Endothelial cell (in vitro differentiated cells): ENCODE measurements around the gene ZNF511. TPM values are rescaled to one million over a fixed set of nuclear protein-coding genes. Genes with fewer than 3 reads are reported as not detected.

Experiments used
- DNase-seq: peaks from one replicate; pipeline ENCODE4 v3.0.0; 2021; ENCODE audit warnings: low spot score
- H3K27ac Mint-ChIP-seq: one replicate; pipeline ENCODE4 v1.8.0; 2021; ENCODE audit warnings: mixed read lengths, inconsistent platforms; ENCODE audit not compliant: unreplicated experiment
- H3K27me3 Mint-ChIP-seq: one replicate; pipeline ENCODE4 v1.8.0; 2021; ENCODE audit warnings: mild to moderate bottlenecking, moderate library complexity, mixed read lengths, inconsistent platforms; ENCODE audit not compliant: unreplicated experiment
- H3K36me3 Mint-ChIP-seq: one replicate; pipeline ENCODE4 v1.8.0; 2021; ENCODE audit warnings: mild to moderate bottlenecking, low read depth, mixed read lengths, inconsistent platforms; ENCODE audit not compliant: unreplicated experiment
- H3K4me1 Mint-ChIP-seq: one replicate; pipeline ENCODE4 v1.8.0; 2021; ENCODE audit warnings: mild to moderate bottlenecking, mixed read lengths, inconsistent platforms; ENCODE audit not compliant: unreplicated experiment
- H3K4me3 Mint-ChIP-seq: one replicate; pipeline ENCODE4 v1.8.0; 2021; ENCODE audit warnings: mild to moderate bottlenecking, mixed read lengths, inconsistent platforms; ENCODE audit not compliant: unreplicated experiment
- H3K9me3 Mint-ChIP-seq: one replicate; pipeline ENCODE4 v1.8.0; 2021; ENCODE audit warnings: mixed read lengths, inconsistent platforms; ENCODE audit not compliant: unreplicated experiment
- CTCF ChIP-seq: fragments of 200-600 bp; sonication (generic); IDR thresholded peaks from one replicate; pipeline ENCODE4 v1.5.0; 2021; ENCODE audit warnings: antibody characterized with exemption; ENCODE audit not compliant: unreplicated experiment
- total RNA-seq: library from RNA; stranded (reverse); fragmentation: NEBNext Ultra II Directional; extraction: Animal tissue kit (Norgen Biotek cat#: 25700); gene quantifications from one replicate; pipeline ENCODE4 v1.2.1, GENCODE V29; 2021; ENCODE audit not compliant: unreplicated experiment

ZNF511 gene
- total RNA-seq, 1 donor from 2014 or later: 18.6 TPM

DNA sequence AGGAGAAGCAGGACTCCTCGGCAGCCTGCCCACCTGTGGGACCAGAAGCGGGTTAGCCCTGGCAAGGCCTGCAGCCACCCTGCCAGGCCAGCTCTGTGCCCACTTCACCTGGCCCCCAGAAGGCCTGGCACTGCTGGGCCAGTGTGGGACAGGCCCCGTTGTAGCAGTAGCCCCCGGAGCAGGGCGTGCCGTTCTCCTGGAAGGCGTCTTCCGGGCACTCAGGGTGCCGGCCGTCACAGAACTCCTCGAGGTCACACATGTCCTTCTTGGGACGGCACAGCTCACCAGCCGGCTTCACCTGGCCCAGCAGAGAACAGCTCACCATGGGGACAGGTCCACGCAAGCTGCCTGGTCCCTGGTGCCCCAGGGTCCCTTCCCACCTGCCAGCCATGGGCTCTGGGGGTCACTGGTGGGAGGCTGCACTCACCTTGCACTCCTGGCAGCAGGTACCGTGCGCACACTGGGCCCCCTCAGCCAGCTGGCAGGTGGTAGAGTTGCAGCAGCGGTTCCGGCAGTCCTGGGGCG is 37.9 kb upstream of the ZNF511 start:
- TF ChIP-seq CTCF: no peak
- H3K4me1 Mint-ChIP-seq: no peaks in the 10 kb centered on the region
- H3K36me3 Mint-ChIP-seq: no peaks in the 10 kb centered on the region
- no peaks in the 10 kb centered on the region for H3K9me3 Mint-ChIP-seq
- no peak for DNase-seq
- H3K27me3 Mint-ChIP-seq: peaks cover under 1% of the 10 kb centered on the region
- H3K27ac Mint-ChIP-seq: no peak overlapping the region
- H3K4me3 Mint-ChIP-seq: no peak overlapping the region

DNA sequence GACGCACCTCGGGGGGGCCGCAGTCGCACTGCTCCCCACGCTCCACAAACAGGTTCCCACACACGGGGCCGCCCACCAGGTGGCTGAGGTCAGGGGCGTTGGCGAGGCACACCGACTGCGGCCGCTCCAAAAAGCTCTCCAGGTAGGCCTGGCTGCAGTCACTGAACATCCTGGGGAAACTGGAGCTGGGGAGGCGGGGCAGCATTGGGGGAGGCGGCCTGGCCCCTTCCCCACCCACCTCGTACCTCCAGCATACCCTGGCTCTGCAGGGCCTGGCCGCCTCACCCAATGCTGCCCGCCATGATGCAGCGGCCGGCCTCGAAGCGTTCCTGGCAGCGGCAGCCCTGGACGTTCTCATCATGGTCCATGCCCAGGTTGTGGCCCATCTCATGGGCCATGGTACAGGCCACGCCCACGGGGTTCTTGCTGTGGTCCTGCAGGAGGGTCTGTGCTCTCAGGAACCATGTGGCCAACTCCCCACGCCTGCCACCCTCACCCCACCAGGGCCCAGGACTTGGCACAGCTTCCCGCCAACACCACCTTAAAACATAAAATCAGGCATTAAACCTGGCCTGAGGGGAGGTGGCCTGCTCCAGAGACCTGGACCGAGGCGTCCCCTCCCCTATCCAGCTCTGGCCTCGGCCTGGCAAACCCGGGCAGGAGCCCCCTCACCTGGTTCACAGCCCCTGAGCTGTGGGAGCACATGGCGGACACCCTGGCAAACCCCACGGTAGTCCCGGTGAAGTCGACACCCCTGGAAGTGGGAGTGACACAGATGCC is 37.0 kb upstream of the ZNF511 start:
- Mint-ChIP-seq H3K4me3 (no peak overlapping the region), H3K36me3 (no peaks in the 10 kb centered on the region), H3K27me3 (no peaks in the 10 kb centered on the region), H3K27ac (no peak overlapping the region), H3K9me3 (no peaks in the 10 kb centered on the region), H3K4me1 (no peaks in the 10 kb centered on the region)
- no peak for DNase-seq
- TF ChIP-seq CTCF: no peak

DNA sequence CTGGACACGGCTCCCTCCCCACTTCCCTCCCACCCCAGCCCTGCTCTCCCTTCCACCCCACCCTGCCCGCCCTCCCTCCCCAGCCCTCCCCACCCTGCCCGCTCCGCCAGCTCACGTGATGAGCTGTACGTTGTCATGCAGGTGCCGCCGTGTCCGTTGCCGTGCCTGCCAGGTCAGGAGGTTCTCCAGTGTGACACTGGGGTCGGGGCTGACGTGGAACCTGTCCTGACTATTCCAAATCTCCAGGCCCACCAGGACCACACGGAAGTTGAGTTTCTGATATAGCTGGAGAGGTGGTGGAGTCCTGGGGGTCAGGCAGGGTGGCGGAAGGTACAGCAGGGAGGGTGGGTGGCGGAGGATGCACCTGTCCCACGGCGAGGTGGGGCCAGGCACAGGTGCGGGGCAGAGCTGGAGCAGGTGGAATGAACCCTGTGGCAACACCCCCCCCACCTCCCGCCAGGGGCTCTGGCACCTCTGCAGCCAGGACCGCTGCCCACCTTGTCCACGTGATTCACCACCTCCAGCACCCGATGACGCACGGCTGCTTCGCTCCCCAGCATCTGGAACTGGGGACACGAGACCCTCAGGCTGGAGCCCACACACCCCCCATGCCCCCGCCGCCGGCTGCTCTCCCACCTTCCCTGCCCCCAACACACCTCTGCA is 36.3 kb upstream of the ZNF511 start:
- H3K27ac Mint-ChIP-seq: no peak overlapping the region
- no peak overlapping the region for H3K4me3 Mint-ChIP-seq
- H3K9me3 Mint-ChIP-seq: no peaks in the 10 kb centered on the region
- H3K4me1 Mint-ChIP-seq: no peaks in the 10 kb centered on the region
- no peaks in the 10 kb centered on the region for H3K36me3 Mint-ChIP-seq
- no peak for DNase-seq
- no peaks in the 10 kb centered on the region for H3K27me3 Mint-ChIP-seq
- no peak for TF ChIP-seq CTCF

DNA sequence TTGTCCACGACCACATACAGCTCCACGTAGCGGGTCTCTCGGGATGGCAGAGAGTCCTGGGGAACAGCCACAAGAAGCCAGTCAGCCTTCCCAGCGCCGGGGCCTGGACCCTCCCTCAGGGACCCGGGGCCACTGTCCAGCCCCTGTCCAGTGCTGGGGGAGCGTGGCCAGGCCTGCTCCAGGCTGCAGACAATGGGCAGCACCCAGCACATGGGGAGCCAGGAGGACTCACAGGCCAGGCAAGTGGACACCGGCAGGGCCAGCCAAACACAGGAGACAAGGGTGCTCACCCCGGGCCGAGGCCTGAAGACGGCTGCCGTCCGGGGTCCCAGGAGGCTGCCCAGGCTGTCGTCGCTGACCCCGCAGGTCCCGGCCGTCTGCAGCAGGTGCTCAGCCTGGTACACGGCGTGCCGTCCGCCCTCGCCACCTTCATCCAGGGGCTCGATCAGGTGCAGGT is 35.7 kb upstream of the ZNF511 start:
- H3K4me1 Mint-ChIP-seq: no peaks in the 10 kb centered on the region
- no peak overlapping the region for H3K4me3 Mint-ChIP-seq
- H3K36me3 Mint-ChIP-seq: no peaks in the 10 kb centered on the region
- no peaks in the 10 kb centered on the region for H3K27me3 Mint-ChIP-seq
- no peak for DNase-seq
- H3K27ac Mint-ChIP-seq: no peak overlapping the region
- TF ChIP-seq CTCF: no peak
- H3K9me3 Mint-ChIP-seq: no peaks in the 10 kb centered on the region
